ENCODE results near the gene ZNF521.

ZNF521 gene

DNA sequence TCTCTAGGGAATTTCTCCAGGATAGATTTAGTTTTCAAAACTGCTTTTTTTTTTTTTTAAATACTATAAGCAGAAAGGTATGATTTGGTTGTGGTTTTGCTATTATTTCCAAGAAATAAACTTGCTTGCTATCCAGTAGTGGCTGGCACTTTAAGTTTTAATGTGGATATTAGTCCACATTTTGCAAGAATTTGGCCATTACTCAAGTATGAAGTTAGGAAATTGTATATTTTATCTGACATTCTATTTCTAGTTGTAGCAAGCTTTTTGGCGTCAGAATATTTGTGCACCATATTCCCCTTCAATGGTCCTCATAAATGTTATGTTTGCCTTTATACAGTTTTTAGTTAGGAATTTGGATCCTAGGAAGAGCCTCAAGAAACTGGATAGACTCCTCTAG lies 226.3 kb downstream of the ZNF521 start:
- Histone ChIP-seq H3K36me3 (no peaks in the 10 kb centered on the region), H3K27me3 (ENCODE audit: insufficient read depth, low read depth, severe bottlenecking) (peaks cover 8% of the 10 kb centered on the region), H3K27ac (no peak overlapping the region), H3K9me3 (ENCODE audit: severe bottlenecking) (no peaks in the 10 kb centered on the region), H3K4me3 (ENCODE audit: low read depth, low read length) (no peak overlapping the region)
- TF ChIP-seq, protein P1, sequence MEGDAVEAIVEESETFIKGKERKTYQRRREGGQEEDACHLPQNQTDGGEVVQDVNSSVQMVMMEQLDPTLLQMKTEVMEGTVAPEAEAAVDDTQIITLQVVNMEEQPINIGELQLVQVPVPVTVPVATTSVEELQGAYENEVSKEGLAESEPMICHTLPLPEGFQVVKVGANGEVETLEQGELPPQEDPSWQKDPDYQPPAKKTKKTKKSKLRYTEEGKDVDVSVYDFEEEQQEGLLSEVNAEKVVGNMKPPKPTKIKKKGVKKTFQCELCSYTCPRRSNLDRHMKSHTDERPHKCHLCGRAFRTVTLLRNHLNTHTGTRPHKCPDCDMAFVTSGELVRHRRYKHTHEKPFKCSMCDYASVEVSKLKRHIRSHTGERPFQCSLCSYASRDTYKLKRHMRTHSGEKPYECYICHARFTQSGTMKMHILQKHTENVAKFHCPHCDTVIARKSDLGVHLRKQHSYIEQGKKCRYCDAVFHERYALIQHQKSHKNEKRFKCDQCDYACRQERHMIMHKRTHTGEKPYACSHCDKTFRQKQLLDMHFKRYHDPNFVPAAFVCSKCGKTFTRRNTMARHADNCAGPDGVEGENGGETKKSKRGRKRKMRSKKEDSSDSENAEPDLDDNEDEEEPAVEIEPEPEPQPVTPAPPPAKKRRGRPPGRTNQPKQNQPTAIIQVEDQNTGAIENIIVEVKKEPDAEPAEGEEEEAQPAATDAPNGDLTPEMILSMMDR (IDR thresholded peaks at IDR 0.05; ENCODE audit: low read depth, low read length) = no peak
- DNase-seq = no peak

DNA sequence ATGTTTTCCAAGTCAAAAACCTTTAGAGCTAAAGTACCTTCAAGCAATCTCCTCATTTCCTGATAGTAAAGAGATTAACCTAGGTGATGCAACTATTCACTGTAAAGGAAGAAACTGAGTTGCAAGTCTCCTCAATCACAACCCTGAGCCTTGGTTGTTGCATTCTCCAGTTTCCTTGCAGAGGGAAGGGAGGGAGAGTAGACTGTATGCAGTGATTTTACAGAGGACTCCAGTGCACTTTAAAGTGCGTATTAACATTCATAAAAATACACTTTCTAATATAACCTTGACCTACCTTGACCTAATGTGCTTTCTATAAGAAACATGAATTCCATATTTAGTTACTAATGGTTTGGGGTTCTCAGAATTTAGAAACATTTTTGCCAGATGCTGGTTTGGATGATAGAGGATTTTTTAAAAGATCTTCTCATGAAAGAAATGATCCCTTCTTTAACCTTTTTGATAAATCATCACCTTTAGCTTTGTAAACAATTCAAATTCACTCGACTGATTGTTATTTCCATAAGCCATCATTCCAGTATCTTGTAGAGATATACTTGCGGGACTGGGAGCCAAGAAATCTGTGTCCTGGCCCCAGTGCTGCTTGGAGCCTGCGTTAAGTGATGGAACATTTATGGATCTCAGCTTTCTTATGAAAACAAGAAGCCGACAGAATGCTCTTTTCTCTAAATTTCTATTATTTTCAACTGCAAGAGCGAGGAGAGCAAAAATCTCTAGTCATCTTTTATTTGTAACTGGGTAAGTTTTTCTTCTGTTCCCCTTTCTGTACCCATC lies 228.3 kb downstream of the ZNF521 start:
- H3K4me3 ChIP-seq (ENCODE audit: low read depth, low read length) = no peak overlapping the region
- DNase-seq = no peak
- H3K9me3 ChIP-seq (ENCODE audit: severe bottlenecking) = no peaks in the 10 kb centered on the region
- TF ChIP-seq, protein P1 (IDR thresholded peaks at IDR 0.05; ENCODE audit: low read depth, low read length) = no peak
- H3K27ac ChIP-seq = no peak overlapping the region
- H3K27me3 ChIP-seq (ENCODE audit: insufficient read depth, low read depth, severe bottlenecking) = peaks cover 8% of the 10 kb centered on the region
- H3K36me3 ChIP-seq = no peaks in the 10 kb centered on the region

DNA sequence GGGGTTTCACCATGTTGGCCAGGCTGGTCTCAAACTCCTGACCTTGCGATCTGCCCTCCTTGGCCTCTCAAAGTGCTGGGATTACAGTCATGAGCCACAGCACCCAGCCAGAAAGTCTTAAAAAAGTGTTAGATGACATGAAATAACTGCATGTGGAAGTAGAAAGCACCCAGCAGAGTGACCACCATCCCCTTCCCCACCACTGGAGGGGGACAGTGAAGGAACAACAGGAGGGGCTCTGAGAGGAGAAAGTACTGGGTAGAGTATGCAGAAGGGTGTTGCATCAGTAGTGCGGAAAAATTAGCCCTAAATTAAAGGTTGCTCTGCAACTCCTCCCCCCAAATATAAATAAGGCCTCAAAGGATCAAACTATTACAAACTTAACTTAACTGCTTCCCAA lies 230.5 kb downstream of the ZNF521 start:
- no peaks in the 10 kb centered on the region for H3K36me3 ChIP-seq
- H3K27ac ChIP-seq = no peak overlapping the region
- TF ChIP-seq, protein P1 (IDR thresholded peaks at IDR 0.05; ENCODE audit: low read depth, low read length) = no peak
- no peak for DNase-seq
- H3K27me3 ChIP-seq (ENCODE audit: insufficient read depth, low read depth, severe bottlenecking) = peaks cover 8% of the 10 kb centered on the region
- H3K4me3 ChIP-seq (ENCODE audit: low read depth, low read length) = no peak overlapping the region
- H3K9me3 ChIP-seq (ENCODE audit: severe bottlenecking) = no peaks in the 10 kb centered on the region

DNA sequence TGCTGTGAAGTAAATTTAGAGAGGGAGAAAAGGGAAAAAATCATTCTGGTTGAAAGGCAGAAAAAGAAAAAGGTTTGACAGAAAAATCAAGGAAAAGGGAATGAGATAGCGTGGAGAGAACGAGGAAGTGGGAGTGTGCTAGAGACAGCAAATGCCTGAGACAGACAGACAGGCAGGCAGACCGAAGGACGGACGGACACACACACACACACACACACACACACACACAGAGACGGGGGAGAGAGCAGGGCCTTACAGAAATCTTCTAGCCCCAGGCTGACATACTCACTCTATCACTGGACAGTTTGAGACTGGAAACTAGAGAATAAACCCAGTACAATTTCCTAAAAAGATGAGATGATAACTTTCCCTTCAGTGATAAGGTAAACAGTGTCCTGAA lies 238.4 kb downstream of the ZNF521 start:
- H3K27ac ChIP-seq = no peak overlapping the region
- TF ChIP-seq, protein P1 (IDR thresholded peaks at IDR 0.05; ENCODE audit: low read depth, low read length) = no peak

DNA sequence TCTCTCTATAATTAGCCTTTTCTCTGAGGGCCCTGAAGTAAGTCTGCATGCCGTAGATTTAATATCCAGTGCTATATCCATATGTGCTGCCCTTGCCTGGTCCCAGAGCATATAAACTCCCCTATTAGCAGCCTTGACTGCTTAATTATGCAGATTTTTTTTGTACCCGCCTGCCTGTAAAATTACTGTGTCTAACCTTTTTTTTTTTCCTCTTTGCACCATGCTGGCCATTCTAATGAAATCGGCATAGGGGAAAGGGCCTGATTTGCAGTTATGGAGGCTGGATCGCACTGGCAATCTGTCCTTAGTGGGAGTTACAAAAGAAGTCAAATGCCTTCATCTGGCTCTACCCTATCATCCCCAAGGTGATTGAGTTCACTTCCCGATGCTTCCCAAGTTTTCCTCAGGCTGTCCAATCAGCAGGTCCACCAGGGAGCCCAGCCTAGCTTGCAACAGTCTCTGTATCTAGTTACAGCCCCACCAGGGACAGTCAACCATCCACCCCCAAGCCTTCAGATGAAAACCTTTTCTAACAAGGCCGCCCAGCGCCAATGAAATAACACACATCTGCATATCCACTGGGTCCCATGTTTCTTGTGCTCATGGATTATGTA lies 239.0 kb downstream of the ZNF521 start:
- TF ChIP-seq, protein P1 (IDR thresholded peaks at IDR 0.05; ENCODE audit: low read depth, low read length) = no peak
- Histone ChIP-seq H3K36me3 (no peaks in the 10 kb centered on the region), H3K4me3 (ENCODE audit: low read depth, low read length) (no peak overlapping the region), H3K9me3 (ENCODE audit: severe bottlenecking) (no peaks in the 10 kb centered on the region), H3K27me3 (ENCODE audit: insufficient read depth, low read depth, severe bottlenecking) (no peaks in the 10 kb centered on the region), H3K27ac (no peak overlapping the region)
- no peak for DNase-seq

More for the DNA sequence above, 238.4 kb downstream of the ZNF521 start:
- Histone ChIP-seq H3K36me3 (no peaks in the 10 kb centered on the region), H3K27me3 (ENCODE audit: insufficient read depth, low read depth, severe bottlenecking) (no peaks in the 10 kb centered on the region), H3K4me3 (ENCODE audit: low read depth, low read length) (no peak overlapping the region), H3K9me3 (ENCODE audit: severe bottlenecking) (no peaks in the 10 kb centered on the region)
- DNase-seq = no peak
